WTC11 (cell line): ENCODE data around the gene WDR54. TPM values are rescaled to one million over a fixed set of nuclear protein-coding genes. Genes with fewer than 3 reads are reported as not detected.
A peak's percentile ranks its signal among the peaks of the same experiment; 100 is the strongest.

Source experiments
- ATAC-seq: fragments of 200-7000 bp; cut with Tn5 transposase; 2 replicates; pipeline ENCODE4 v1.10.0; 2021; ENCODE audit warnings: mild to moderate bottlenecking, moderate library complexity
- CTCF ChIA-PET: fragments of 300-600 bp; sonication (Branson Sonifier 250); formaldehyde crosslinking; loops from one replicate; lab custom pipeline; 2021; ENCODE audit warnings: antibody characterized with exemption; lab: Charles Lee
- POLR2A ChIA-PET: fragments of 350-600 bp; sonication (Branson Sonifier 250); formaldehyde crosslinking; loops from one replicate; lab custom pipeline; 2021; ENCODE audit warnings: antibody characterized with exemption; lab: Charles Lee
- DNase-seq: peaks from one replicate; pipeline ENCODE4 v3.0.0; 2021; ENCODE audit warnings: low spot score
- H3K27ac Mint-ChIP-seq: 2 replicates; pipeline ENCODE4 v1.8.0; 2021; ENCODE audit warnings: mixed read lengths
- H3K27me3 Mint-ChIP-seq: 2 replicates; pipeline ENCODE4 v1.8.0; 2021; ENCODE audit warnings: low read depth, mild to moderate bottlenecking, moderate library complexity, mixed read lengths
- H3K36me3 Mint-ChIP-seq: 2 replicates; pipeline ENCODE4 v1.8.0; 2021; ENCODE audit warnings: mixed read lengths
- H3K4me1 Mint-ChIP-seq: 2 replicates; pipeline ENCODE4 v1.8.0; 2022; ENCODE audit warnings: mixed read lengths
- H3K4me3 Mint-ChIP-seq: 2 replicates; pipeline ENCODE4 v1.8.0; 2021; ENCODE audit warnings: mild to moderate bottlenecking, moderate library complexity, mixed read lengths
- H3K9me3 Mint-ChIP-seq: 2 replicates; pipeline ENCODE4 v1.8.0; 2021; ENCODE audit warnings: mixed read lengths
- ETV6 ChIP-seq: sonication (generic); formaldehyde crosslinking; IDR thresholded peaks from 2 replicates; pipeline ENCODE4 v1.8.1; 2022; ENCODE audit warnings: mild to moderate bottlenecking, missing genetic modification reagents
- NFATC4 ChIP-seq: fragments of 250-450 bp; sonication (Bioruptor Pico); IDR thresholded peaks from 2 replicates; pipeline ENCODE4 v1.9.0; 2021; ENCODE audit warnings: mild to moderate bottlenecking
- OVOL2 ChIP-seq: fragments of 250-450 bp; sonication (Bioruptor Pico); IDR thresholded peaks from 2 replicates; pipeline ENCODE4 v1.9.0; 2021; ENCODE audit warnings: mild to moderate bottlenecking, borderline replicate concordance
- PRRX2 ChIP-seq: fragments of 250-450 bp; sonication (Bioruptor Pico); IDR thresholded peaks from 2 replicates; pipeline ENCODE4 v1.8.0; 2021; ENCODE audit warnings: mild to moderate bottlenecking
- SMAD3 ChIP-seq: sonication (generic); formaldehyde crosslinking; IDR thresholded peaks from 2 replicates; pipeline ENCODE4 v1.8.0; 2022; ENCODE audit warnings: missing genetic modification reagents, mild to moderate bottlenecking, borderline replicate concordance
- ZBTB21 ChIP-seq: sonication (generic); formaldehyde crosslinking; IDR thresholded peaks from 2 replicates; pipeline ENCODE4 v1.8.1; 2023; ENCODE audit warnings: mild to moderate bottlenecking, missing genetic modification reagents, borderline replicate concordance
- total RNA-seq: library from RNA; stranded (reverse); gene quantifications from 3 replicates; pipeline ENCODE4 v1.2.3, GENCODE V29; 2021
- TF ChIP-seq, protein P1 (sequence below): fragments of 250-450 bp; sonication (Bioruptor Pico); IDR thresholded peaks from 2 replicates; pipeline ENCODE4 v1.8.0; 2021; ENCODE audit warnings: mild to moderate bottlenecking
- TF ChIP-seq, protein P2 (sequence below): sonication (generic); formaldehyde crosslinking; IDR thresholded peaks from 2 replicates; pipeline ENCODE4 v1.8.0; 2022; ENCODE audit warnings: mild to moderate bottlenecking, missing genetic modification reagents
- TF ChIP-seq, protein P3 (sequence below): sonication (generic); formaldehyde crosslinking; IDR thresholded peaks from 2 replicates; pipeline ENCODE4 v1.8.1; 2022; ENCODE audit warnings: mild to moderate bottlenecking, missing genetic modification reagents, moderate library complexity, borderline replicate concordance
- TF ChIP-seq, protein P4 (sequence below): sonication (generic); formaldehyde crosslinking; IDR thresholded peaks from 2 replicates; pipeline ENCODE4 v1.8.0; 2023; ENCODE audit warnings: missing genetic modification reagents, mild to moderate bottlenecking, borderline replicate concordance
- TF ChIP-seq, protein P5 (sequence below): sonication (generic); formaldehyde crosslinking; IDR thresholded peaks from 2 replicates; pipeline ENCODE4 v1.8.0; 2022; ENCODE audit warnings: missing genetic modification reagents

Gene WDR54
- total RNA-seq, 1 experiment from 2014 or later = 55.2 TPM

- TF ChIP-seq, protein P1, sequence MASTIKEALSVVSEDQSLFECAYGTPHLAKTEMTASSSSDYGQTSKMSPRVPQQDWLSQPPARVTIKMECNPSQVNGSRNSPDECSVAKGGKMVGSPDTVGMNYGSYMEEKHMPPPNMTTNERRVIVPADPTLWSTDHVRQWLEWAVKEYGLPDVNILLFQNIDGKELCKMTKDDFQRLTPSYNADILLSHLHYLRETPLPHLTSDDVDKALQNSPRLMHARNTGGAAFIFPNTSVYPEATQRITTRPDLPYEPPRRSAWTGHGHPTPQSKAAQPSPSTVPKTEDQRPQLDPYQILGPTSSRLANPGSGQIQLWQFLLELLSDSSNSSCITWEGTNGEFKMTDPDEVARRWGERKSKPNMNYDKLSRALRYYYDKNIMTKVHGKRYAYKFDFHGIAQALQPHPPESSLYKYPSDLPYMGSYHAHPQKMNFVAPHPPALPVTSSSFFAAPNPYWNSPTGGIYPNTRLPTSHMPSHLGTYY = no peak
- TF ChIP-seq PRRX2 (CRISPR knock-in tag) (no peak), ETV6 (CRISPR knock-in tag) (no peak), ZBTB21 (CRISPR knock-in tag) (no peak), SMAD3 (CRISPR knock-in tag) (no peak), OVOL2 (CRISPR knock-in tag) (no peak)
- TF ChIP-seq, protein P2, sequence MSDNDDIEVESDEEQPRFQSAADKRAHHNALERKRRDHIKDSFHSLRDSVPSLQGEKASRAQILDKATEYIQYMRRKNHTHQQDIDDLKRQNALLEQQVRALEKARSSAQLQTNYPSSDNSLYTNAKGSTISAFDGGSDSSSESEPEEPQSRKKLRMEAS = no peak
- TF ChIP-seq, protein P3, sequence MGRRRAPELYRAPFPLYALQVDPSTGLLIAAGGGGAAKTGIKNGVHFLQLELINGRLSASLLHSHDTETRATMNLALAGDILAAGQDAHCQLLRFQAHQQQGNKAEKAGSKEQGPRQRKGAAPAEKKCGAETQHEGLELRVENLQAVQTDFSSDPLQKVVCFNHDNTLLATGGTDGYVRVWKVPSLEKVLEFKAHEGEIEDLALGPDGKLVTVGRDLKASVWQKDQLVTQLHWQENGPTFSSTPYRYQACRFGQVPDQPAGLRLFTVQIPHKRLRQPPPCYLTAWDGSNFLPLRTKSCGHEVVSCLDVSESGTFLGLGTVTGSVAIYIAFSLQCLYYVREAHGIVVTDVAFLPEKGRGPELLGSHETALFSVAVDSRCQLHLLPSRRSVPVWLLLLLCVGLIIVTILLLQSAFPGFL (CRISPR knock-in tag) = no peak
- TF ChIP-seq, protein P4, sequence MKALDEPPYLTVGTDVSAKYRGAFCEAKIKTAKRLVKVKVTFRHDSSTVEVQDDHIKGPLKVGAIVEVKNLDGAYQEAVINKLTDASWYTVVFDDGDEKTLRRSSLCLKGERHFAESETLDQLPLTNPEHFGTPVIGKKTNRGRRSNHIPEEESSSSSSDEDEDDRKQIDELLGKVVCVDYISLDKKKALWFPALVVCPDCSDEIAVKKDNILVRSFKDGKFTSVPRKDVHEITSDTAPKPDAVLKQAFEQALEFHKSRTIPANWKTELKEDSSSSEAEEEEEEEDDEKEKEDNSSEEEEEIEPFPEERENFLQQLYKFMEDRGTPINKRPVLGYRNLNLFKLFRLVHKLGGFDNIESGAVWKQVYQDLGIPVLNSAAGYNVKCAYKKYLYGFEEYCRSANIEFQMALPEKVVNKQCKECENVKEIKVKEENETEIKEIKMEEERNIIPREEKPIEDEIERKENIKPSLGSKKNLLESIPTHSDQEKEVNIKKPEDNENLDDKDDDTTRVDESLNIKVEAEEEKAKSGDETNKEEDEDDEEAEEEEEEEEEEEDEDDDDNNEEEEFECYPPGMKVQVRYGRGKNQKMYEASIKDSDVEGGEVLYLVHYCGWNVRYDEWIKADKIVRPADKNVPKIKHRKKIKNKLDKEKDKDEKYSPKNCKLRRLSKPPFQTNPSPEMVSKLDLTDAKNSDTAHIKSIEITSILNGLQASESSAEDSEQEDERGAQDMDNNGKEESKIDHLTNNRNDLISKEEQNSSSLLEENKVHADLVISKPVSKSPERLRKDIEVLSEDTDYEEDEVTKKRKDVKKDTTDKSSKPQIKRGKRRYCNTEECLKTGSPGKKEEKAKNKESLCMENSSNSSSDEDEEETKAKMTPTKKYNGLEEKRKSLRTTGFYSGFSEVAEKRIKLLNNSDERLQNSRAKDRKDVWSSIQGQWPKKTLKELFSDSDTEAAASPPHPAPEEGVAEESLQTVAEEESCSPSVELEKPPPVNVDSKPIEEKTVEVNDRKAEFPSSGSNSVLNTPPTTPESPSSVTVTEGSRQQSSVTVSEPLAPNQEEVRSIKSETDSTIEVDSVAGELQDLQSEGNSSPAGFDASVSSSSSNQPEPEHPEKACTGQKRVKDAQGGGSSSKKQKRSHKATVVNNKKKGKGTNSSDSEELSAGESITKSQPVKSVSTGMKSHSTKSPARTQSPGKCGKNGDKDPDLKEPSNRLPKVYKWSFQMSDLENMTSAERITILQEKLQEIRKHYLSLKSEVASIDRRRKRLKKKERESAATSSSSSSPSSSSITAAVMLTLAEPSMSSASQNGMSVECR = no peak
These were observed 8.4 kb upstream of the WDR54 start (continued) for GRCh38 chr2:74413001-74413698.

DNA sequence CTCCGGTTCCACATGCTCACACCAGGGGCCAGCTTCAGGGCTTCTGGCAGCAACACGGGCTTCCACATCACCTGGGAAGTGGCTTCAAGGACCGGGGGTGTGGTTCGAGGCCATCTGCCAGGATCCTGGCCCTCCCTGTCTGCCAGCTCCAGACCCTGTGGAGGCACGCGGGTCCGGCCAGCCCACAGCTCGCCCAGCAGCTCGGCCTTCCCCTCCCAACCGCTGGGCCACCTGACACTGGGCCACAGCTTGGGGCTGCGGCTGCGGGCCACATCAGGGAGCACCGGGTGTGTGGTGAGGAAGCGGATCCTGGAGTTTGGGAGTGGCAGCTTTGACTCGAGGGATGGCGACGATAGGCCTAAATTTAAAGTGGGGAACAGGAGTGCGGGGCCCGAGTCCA lies 7.1 kb upstream of the WDR54 start:
- no peaks in the 10 kb centered on the region for H3K36me3 Mint-ChIP-seq
- TF ChIP-seq NFATC4 (CRISPR knock-in tag) = no peak
- TF ChIP-seq, protein P5, sequence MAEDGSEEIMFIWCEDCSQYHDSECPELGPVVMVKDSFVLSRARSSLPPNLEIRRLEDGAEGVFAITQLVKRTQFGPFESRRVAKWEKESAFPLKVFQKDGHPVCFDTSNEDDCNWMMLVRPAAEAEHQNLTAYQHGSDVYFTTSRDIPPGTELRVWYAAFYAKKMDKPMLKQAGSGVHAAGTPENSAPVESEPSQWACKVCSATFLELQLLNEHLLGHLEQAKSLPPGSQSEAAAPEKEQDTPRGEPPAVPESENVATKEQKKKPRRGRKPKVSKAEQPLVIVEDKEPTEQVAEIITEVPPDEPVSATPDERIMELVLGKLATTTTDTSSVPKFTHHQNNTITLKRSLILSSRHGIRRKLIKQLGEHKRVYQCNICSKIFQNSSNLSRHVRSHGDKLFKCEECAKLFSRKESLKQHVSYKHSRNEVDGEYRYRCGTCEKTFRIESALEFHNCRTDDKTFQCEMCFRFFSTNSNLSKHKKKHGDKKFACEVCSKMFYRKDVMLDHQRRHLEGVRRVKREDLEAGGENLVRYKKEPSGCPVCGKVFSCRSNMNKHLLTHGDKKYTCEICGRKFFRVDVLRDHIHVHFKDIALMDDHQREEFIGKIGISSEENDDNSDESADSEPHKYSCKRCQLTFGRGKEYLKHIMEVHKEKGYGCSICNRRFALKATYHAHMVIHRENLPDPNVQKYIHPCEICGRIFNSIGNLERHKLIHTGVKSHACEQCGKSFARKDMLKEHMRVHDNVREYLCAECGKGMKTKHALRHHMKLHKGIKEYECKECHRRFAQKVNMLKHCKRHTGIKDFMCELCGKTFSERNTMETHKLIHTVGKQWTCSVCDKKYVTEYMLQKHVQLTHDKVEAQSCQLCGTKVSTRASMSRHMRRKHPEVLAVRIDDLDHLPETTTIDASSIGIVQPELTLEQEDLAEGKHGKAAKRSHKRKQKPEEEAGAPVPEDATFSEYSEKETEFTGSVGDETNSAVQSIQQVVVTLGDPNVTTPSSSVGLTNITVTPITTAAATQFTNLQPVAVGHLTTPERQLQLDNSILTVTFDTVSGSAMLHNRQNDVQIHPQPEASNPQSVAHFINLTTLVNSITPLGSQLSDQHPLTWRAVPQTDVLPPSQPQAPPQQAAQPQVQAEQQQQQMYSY (CRISPR knock-in tag) = peak; percentile 25; the same call in 1 of the 2 replicates
- ChIA-PET POLR2A (interaction anchor here (0.5 to 1.3 kb wide), 3 partner anchors 22 to 172 kb away, joined by 3 to 10 read pairs (median 3); no protein-coding TSS in a partner anchor), CTCF (interaction anchor here (0.7 to 2.5 kb wide), 5 partner anchors 10 to 80 kb away, joined by 3 to 14 read pairs (median 4); partner anchors contain the start of gene WBP1)
- DNase-seq (peak; percentile 33), ATAC-seq (peak; percentile 44)
- no peak overlapping the region for H3K27ac Mint-ChIP-seq
- peaks cover 13% of the 10 kb centered on the region for H3K4me1 Mint-ChIP-seq
- peaks cover 66% of the 10 kb centered on the region for H3K27me3 Mint-ChIP-seq
- peak overlapping the region; percentile 63 for H3K4me3 Mint-ChIP-seq
- H3K9me3 Mint-ChIP-seq = no peaks in the 10 kb centered on the region
